ENCODE measurements around the gene IQCK.

Gene IQCK

DNA sequence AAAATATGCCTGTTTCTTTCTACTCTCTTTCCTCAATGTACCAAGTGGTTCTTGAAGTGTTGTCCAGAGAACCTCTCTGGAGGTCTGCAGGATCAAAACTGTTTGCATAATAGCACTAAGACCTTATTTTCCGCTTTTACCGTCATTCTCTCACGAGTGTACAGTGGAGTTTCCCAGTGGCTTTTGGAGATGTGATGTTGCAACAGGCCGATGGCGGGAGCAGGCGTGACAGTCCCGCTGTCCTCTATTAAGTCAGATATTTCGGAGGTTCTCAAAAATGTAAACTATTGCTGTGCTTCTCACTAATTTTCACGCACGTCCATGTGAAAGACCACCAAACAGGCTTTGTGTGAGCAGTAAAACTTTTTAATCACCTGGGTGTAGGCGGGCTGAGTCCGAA, 174.8 kb downstream of the IQCK start:
- DNase-seq = no peak

- no peak for DNase-seq
Measured at GRCh38 chr16:19894586-19894985, 176.5 kb downstream of the IQCK start.

DNA sequence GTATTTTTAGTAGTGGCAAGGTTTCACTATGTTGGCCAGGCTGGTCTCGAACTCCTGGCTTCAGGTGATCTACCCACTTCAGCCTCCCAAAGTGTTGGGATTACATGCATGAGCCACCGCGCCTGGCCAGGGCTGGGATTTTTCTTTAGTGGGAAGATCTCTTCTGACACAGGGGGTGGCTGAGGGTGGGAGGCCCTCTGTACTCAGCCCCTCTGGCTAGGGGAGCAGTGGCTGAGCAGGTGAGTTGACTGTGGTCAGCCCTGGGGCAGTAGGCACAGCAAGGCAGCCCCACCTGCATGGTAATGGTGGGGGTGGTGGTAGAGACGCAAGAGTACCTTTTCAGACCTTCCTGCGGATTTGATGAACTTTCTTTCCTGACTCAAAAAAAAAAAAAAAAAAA, 178.9 kb downstream of the IQCK start:
- no peak for DNase-seq

DNA sequence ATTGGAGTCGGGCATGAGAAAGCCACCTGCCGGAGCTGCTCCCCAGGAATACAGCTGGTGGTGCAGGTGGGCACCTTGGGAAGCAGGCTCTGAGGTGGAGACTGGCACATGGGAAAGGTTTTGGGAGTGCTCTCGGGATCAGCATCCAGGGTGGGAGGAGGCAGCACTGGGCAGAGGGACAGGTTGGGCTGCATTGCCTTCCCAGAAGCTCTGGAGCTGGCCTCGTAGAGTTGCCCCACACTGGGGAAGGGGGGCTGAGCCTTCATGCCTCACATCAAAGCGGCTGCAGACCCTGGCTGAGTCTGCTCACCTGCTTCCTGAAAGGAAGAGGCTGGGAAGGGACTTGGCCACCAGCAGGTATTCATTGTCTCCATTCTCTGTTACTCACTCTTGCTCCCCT, 180.1 kb downstream of the IQCK start:
- no peak for DNase-seq

- peak; percentile 68 for DNase-seq
Measured at GRCh38 chr16:19898924-19899604, 181.0 kb downstream of the IQCK start.

DNA sequence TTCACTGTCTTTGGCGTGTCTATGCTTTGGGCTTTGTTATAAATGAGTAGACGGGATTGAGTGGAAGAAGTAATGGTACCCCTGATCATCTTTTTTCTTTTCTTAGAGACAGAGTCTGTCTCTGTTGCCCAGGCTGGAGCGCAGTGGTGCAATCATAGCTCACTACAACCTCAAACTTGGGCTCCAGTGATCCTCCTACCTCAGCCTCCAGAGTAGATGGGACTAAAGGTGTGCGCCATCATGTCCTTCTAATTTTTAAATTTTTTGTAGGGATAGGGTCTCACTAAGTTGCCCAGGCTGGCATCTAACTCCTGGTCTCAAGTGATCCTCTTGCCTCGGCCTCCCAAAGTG, 181.5 kb downstream of the IQCK start:
- no peak for DNase-seq

GRCh38 chr16:19901164-19901563, 183.1 kb downstream of the IQCK start:
- DNase-seq = no peak

DNA sequence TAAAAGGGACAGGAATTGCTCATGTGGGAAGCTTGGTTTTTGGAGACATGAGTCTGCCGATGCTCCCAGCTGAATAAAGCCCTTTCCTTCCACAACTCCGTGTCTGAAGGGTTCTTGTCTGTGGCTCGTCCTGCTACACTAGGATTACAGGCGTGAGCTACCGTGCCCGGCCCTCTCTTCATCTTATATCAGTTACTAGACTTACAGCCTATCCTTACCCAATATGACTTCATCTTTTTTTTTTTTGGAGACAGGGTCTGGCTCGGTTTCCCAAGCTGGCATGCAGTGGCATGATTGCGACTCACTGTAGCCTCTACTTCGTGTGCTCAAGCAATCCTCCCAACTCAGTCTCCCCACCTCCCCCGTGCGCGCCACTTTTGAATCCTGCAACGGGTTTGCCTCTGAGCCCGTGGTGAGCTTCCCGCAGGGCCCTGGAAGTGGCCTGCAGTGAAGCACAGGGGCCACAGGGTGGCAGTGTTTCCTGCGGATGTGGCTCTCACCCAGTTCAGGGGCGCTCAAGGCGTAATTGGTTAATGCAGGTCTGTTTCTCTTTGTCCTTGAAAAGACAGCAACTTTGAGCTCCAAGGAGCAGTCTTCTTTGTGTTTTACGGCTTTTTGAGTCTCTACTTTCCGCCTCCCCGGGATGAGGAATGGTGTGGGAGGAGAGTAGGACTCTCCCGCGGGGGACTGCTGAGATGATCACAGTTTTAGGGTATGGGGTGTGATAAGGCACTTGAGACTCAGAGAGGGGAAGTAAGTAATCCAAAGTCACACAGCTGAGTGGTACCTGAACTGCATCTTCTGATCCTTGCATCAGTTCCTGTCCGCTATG, 189.3 kb downstream of the IQCK start:
- DNase-seq = peak; percentile 36
